ENCODE data around the gene TMEM203. TPM values are rescaled to one million over a fixed set of nuclear protein-coding genes. Genes with fewer than 3 reads are reported as not detected.

TMEM203 gene
- total RNA-seq, 4 donors from 2014 or later: 28.8 to 45.8 (median 34.8) TPM

GRCh38 chr9:137252555-137253506 lies 47.4 kb upstream of the TMEM203 start:
- H3K4me3 ChIP-seq: no peak overlapping the region
- TF ChIP-seq EP300 (IDR thresholded peaks at IDR 0.05) (no peak), POLR2AphosphoS5 (IDR thresholded peaks at IDR 0.05) (no peak)
- TF ChIP-seq, protein P1, sequence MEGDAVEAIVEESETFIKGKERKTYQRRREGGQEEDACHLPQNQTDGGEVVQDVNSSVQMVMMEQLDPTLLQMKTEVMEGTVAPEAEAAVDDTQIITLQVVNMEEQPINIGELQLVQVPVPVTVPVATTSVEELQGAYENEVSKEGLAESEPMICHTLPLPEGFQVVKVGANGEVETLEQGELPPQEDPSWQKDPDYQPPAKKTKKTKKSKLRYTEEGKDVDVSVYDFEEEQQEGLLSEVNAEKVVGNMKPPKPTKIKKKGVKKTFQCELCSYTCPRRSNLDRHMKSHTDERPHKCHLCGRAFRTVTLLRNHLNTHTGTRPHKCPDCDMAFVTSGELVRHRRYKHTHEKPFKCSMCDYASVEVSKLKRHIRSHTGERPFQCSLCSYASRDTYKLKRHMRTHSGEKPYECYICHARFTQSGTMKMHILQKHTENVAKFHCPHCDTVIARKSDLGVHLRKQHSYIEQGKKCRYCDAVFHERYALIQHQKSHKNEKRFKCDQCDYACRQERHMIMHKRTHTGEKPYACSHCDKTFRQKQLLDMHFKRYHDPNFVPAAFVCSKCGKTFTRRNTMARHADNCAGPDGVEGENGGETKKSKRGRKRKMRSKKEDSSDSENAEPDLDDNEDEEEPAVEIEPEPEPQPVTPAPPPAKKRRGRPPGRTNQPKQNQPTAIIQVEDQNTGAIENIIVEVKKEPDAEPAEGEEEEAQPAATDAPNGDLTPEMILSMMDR (IDR thresholded peaks at IDR 0.05): no peak
- WGBS: 95% methylated on average over 15 of the region's 35 CpGs
- no peaks in the 10 kb centered on the region for H3K9me3 ChIP-seq
- peaks cover 0 to 19% (median 14%) of the 10 kb centered on the region in 4 donors for H3K36me3 ChIP-seq
- H3K27ac ChIP-seq (replicated peaks in 1 of 4): no peak overlapping the region
- no peaks in the 10 kb centered on the region for H3K27me3 ChIP-seq
- no peak for DNase-seq (ENCODE audit: extremely low spot score)
- intact Hi-C loops (cut with DNase I): no loop called here
- peaks cover 25 to 35% (median 29%) of the 10 kb centered on the region in 4 donors for H3K4me1 ChIP-seq

- Histone ChIP-seq H3K4me1 (peaks cover 20 to 29% (median 24%) of the 10 kb centered on the region in 4 donors), H3K27ac (replicated peaks in 1 of 4) (no peak overlapping the region), H3K36me3 (peaks cover 0 to 7% (median 6%) of the 10 kb centered on the region in 4 donors), H3K9me3 (no peaks in the 10 kb centered on the region), H3K4me3 (no peak overlapping the region), H3K27me3 (no peaks in the 10 kb centered on the region)
- no peak for DNase-seq (ENCODE audit: extremely low spot score)
- 88% methylated on average over 14 of the region's 22 CpGs for WGBS
- TF ChIP-seq POLR2A (IDR thresholded peaks at IDR 0.05; ENCODE audit: low read depth): no peak
- TF ChIP-seq POLR2AphosphoS5 (IDR thresholded peaks at IDR 0.05): no peak
- TF ChIP-seq, protein P1 (IDR thresholded peaks at IDR 0.05): no peak
- no peak for TF ChIP-seq EP300 (IDR thresholded peaks at IDR 0.05)
- intact Hi-C loops (cut with DNase I): no loop called here
These were observed 46.2 kb upstream of the TMEM203 start for GRCh38 chr9:137251490-137252268.

DNA sequence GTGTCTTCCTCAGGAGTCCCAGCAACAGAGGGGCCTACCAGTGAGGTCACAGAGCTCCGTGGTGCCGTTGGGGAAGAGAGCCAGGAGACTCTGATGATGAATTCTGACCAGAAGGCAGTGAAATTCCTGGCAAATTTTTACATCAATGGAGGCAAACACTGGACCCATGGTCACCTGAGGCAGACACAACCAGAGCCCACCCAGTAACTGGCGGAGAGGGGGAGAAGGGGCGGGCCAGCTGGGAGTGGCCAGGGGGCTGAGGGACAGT lies 45.7 kb upstream of the TMEM203 start, which contains the start of gene STPG3:
Gene STPG3, plus strand, starts transcription at position 93 of the 268 bp plus-strand sequence. Its CDS starts 1 bp downstream, at position 94.
- Histone ChIP-seq H3K27me3 (no peaks in the 10 kb centered on the region), H3K9me3 (no peaks in the 10 kb centered on the region), H3K36me3 (peaks cover 0 to 2% (median under 1%) of the 10 kb centered on the region in 4 donors), H3K4me1 (peaks cover 14 to 24% (median 19%) of the 10 kb centered on the region in 4 donors), H3K4me3 (no peak within 1 kb of the TSS), H3K27ac (replicated peaks in 1 of 4) (no peak within 1 kb of the TSS)
- DNase-seq (ENCODE audit: extremely low spot score): no peak
- 75% methylated on average over 4 of the region's 4 CpGs for WGBS
- intact Hi-C loops (cut with DNase I): no loop called here
- TF ChIP-seq POLR2A (IDR thresholded peaks at IDR 0.05; ENCODE audit: low read depth) (no peak), EP300 (IDR thresholded peaks at IDR 0.05) (no peak), POLR2AphosphoS5 (IDR thresholded peaks at IDR 0.05) (no peak)
- TF ChIP-seq, protein P1 (IDR thresholded peaks at IDR 0.05): no peak

GRCh38 chr9:137250329-137251193 lies 45.1 kb upstream of the TMEM203 start:
- 61% methylated on average over 15 of the region's 18 CpGs for WGBS

More at GRCh38 chr9:137250329-137251193, 45.1 kb upstream of the TMEM203 start:
- no peak for DNase-seq (ENCODE audit: extremely low spot score)
- no peak overlapping the region for H3K27ac ChIP-seq (replicated peaks in 1 of 4)
- H3K4me1 ChIP-seq: peaks cover 9 to 20% (median 14%) of the 10 kb centered on the region in 4 donors
- H3K36me3 ChIP-seq: no peaks in the 10 kb centered on the region
- H3K4me3 ChIP-seq: no peak overlapping the region
- intact Hi-C loops (cut with DNase I): no loop called here
- H3K9me3 ChIP-seq: no peaks in the 10 kb centered on the region
- H3K27me3 ChIP-seq: no peaks in the 10 kb centered on the region
- TF ChIP-seq, protein P1 (IDR thresholded peaks at IDR 0.05): no peak
- no peak for TF ChIP-seq EP300 (IDR thresholded peaks at IDR 0.05)
- TF ChIP-seq POLR2AphosphoS5 (IDR thresholded peaks at IDR 0.05): no peak
- no peak for TF ChIP-seq POLR2A (IDR thresholded peaks at IDR 0.05; ENCODE audit: low read depth)

All from esophagus muscularis mucosa (tissue), 4 donors.